Right lobe of liver (tissue), 6 donors: ENCODE results near the gene NOL4L. TPM values are rescaled to one million over a fixed set of nuclear protein-coding genes. Genes with fewer than 3 reads are reported as not detected.

Source experiments
- ATAC-seq, 4 donors: fragments of 200-7000 bp; cut with Tn5 transposase; one replicate each; pipeline ENCODE4 v1.9.1; 2020; ENCODE audit warnings: mild to moderate bottlenecking in 4 of 4, moderate library complexity in 4 of 4
- DNase-seq, 3 donors: peaks; one replicate each; pipeline ENCODE4 v3.0.0-alpha.2; 2020
- H3K27ac ChIP-seq, 3 donors: fragments of 200-600 bp; one replicate each; pipeline ENCODE4 v1.8.0; 2022
- H3K27me3 ChIP-seq, 2 donors: fragments of 200-600 bp; one replicate each; pipeline ENCODE4 v1.8.0; 2022
- H3K36me3 ChIP-seq, 4 donors: fragments of 200-600 bp; sonication (generic) in 1 of 4; one replicate each; pipeline versions ENCODE4 v1.5.1 to v1.8.0; 2017 to 2022; ENCODE audit warnings: control low read depth in 1 of 4
- H3K4me1 ChIP-seq, 4 donors: fragments of 200-600 bp; sonication (generic) in 1 of 4; one replicate each; pipeline versions ENCODE4 v1.5.1 to v1.8.0; 2017 to 2022; ENCODE audit warnings: control low read depth in 1 of 4
- H3K4me3 ChIP-seq, 3 donors: fragments of 200-600 bp; one replicate each; pipeline ENCODE4 v1.8.0; 2022
- H3K9me3 ChIP-seq, 4 donors: fragments of 200-600 bp; sonication (generic) in 1 of 4; one replicate each; pipeline versions ENCODE4 v1.5.1 to v1.8.0; 2017 to 2022; ENCODE audit warnings: control low read depth in 1 of 4
- CTCF ChIP-seq, 4 donors: fragments of 200-600 bp in 3 of 4; fragments of 450-650 bp in 1 of 4; IDR thresholded peaks; one replicate each; pipeline versions ENCODE4 v1.5.1 to v1.8.0; 2016 to 2022; ENCODE audit warnings: antibody characterized with exemption in 4 of 4, mild to moderate bottlenecking in 2 of 4
- POLR2A ChIP-seq: fragments of 450-650 bp; IDR thresholded peaks from one replicate; pipeline ENCODE4 v1.6.1; 2017; ENCODE audit warnings: antibody characterized with exemption, mild to moderate bottlenecking
- WGBS: methylation state at CpG from one replicate; pipeline ENCODE4 v1.1.6; 2018; ENCODE audit warnings: low coverage, low lambda C conversion rate; ENCODE audit not compliant: insufficient coverage; ENCODE audit errors: missing lambda C conversion rate; 5-methylcytosine and 5-hydroxymethylcytosine counted together
- intact Hi-C, 2 donors: fragments of 100-400 bp; cut with DNase I; formaldehyde crosslinking; loops; one replicate each; pipeline versions ENCODE4 v1.11.2 to v1.14.1; 2022
- total RNA-seq, 6 experiments: library from RNA; depleted of rRNA in 2 of 6; stranded (reverse); fragments of >200 nt in 2 of 6; fragmentation: NEBNext Ultra II Directional in 3 of 6; extraction: Animal tissue kit (Norgen Biotek cat#: 25700) in 3 of 6; gene quantifications; one replicate each; pipeline versions ENCODE4 v1.1.0 to v1.2.4, GENCODE V29; 2016 to 2023
- donor health status: DM: no; HTN: yes; CAD: no.
- donor health status: DM: no; HTN: no; CAD: no.
- donor health status: DM: no; HTN: no; CAD: no.
- donor health status: DM: no; HTN: yes; CAD: no.
- donor health status: DM: no; HTN: yes; CAD: no.

The NOL4L gene
- total RNA-seq, 6 experiments from 2014 or later, result 4.3 to 6.5 (median 5.7) TPM

GRCh38 chr20:32511358-32512046 is 73.6 kb downstream of the NOL4L start:
- 80% methylated on average over 11 of the region's 12 CpGs for WGBS
- no peaks in the 10 kb centered on the region for H3K36me3 ChIP-seq
- no peaks in the 10 kb centered on the region for H3K9me3 ChIP-seq
- TF ChIP-seq POLR2A (no peak), CTCF (IDR thresholded peaks at IDR 0.05) (no peak)
- intact Hi-C loops, result no loop called here
- no peak overlapping the region for H3K27ac ChIP-seq
- no peaks in the 10 kb centered on the region for H3K27me3 ChIP-seq
- H3K4me1 ChIP-seq, result peaks cover 0 to 35% (median 2%) of the 10 kb centered on the region in 4 donors
- ATAC-seq, result no peak
- H3K4me3 ChIP-seq, result no peak overlapping the region
- peak in 1 of 3 donors; percentile 12 for DNase-seq

GRCh38 chr20:32510601-32511357 is 74.4 kb downstream of the NOL4L start:
- H3K9me3 ChIP-seq, result no peaks in the 10 kb centered on the region
- peaks cover 0 to 35% (median 2%) of the 10 kb centered on the region in 4 donors for H3K4me1 ChIP-seq
- ATAC-seq, result no peak
- 26% methylated on average over 4 of the region's 17 CpGs for WGBS
- H3K27ac ChIP-seq, result no peak overlapping the region
- H3K27me3 ChIP-seq, result no peaks in the 10 kb centered on the region
- no peak overlapping the region for H3K4me3 ChIP-seq
- H3K36me3 ChIP-seq, result no peaks in the 10 kb centered on the region
- TF ChIP-seq CTCF (IDR thresholded peaks at IDR 0.05), result no peak
- no peak for TF ChIP-seq POLR2A
- intact Hi-C loops, result no loop called here
- DNase-seq, result peak in 1 of 3 donors; percentile 36

GRCh38 chr20:32510120-32510600 is 75.0 kb downstream of the NOL4L start:
- H3K9me3 ChIP-seq, result no peaks in the 10 kb centered on the region
- no peaks in the 10 kb centered on the region for H3K36me3 ChIP-seq
- intact Hi-C loops, result no loop called here
- DNase-seq, result peak in 1 of 3 donors; percentile 44
- TF ChIP-seq POLR2A (no peak), CTCF (IDR thresholded peaks at IDR 0.05) (no peak)
- H3K27me3 ChIP-seq, result no peaks in the 10 kb centered on the region
- 88% methylated on average over 7 of the region's 15 CpGs for WGBS
- H3K27ac ChIP-seq, result no peak overlapping the region
- no peak overlapping the region for H3K4me3 ChIP-seq
- H3K4me1 ChIP-seq, result peaks cover 0 to 38% (median 4%) of the 10 kb centered on the region in 4 donors
- ATAC-seq, result no peak

GRCh38 chr20:32509639-32510066 is 75.5 kb downstream of the NOL4L start:
- ATAC-seq, result peak in 2 of 4 donors; percentile 14 to 21
- peaks cover 0 to 37% (median 4%) of the 10 kb centered on the region in 4 donors for H3K4me1 ChIP-seq
- DNase-seq, result peak in 1 of 3 donors; percentile 35
- whole genome bisulfite sequencing, result 35% methylated on average over 10 of the region's 10 CpGs
- H3K27me3 ChIP-seq, result no peaks in the 10 kb centered on the region
- H3K4me3 ChIP-seq, result no peak overlapping the region
- intact Hi-C loops, result no loop called here
- TF ChIP-seq POLR2A (no peak), CTCF (IDR thresholded peaks at IDR 0.05) (peak in 2 of 4 donors; percentile 20 to 23)
- no peaks in the 10 kb centered on the region for H3K9me3 ChIP-seq
- H3K36me3 ChIP-seq, result no peaks in the 10 kb centered on the region
- no peak overlapping the region for H3K27ac ChIP-seq
